ENCODE measurements around the gene TM4SF20.

TM4SF20 gene, protein sequence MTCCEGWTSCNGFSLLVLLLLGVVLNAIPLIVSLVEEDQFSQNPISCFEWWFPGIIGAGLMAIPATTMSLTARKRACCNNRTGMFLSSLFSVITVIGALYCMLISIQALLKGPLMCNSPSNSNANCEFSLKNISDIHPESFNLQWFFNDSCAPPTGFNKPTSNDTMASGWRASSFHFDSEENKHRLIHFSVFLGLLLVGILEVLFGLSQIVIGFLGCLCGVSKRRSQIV

DNA sequence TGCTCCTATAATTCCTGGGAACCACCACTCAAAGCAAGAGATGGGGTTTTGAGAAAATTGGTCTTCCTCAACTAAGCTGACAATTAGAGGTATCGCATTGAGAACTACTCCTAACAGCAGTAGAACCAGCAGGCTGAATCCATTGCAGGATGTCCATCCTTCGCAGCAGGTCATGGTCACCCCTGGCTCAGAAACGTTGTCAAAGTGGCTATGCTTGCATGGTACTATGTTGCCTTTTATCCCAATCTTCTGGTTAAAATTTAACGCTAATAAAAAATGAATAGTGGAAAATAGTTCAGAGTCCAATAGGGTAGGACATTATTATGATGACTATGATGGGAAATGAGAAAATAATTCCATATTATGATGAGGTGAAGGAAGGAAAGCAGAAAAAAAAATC is at the start of gene TM4SF20:
Gene TM4SF20 (minus strand): TSS at position 212 of the 400 bp plus-strand sequence. CDS start 38 bp downstream, at position 174.
- no peak for DNase-seq (ENCODE audit: low read depth)
- TF ChIP-seq, protein P1, sequence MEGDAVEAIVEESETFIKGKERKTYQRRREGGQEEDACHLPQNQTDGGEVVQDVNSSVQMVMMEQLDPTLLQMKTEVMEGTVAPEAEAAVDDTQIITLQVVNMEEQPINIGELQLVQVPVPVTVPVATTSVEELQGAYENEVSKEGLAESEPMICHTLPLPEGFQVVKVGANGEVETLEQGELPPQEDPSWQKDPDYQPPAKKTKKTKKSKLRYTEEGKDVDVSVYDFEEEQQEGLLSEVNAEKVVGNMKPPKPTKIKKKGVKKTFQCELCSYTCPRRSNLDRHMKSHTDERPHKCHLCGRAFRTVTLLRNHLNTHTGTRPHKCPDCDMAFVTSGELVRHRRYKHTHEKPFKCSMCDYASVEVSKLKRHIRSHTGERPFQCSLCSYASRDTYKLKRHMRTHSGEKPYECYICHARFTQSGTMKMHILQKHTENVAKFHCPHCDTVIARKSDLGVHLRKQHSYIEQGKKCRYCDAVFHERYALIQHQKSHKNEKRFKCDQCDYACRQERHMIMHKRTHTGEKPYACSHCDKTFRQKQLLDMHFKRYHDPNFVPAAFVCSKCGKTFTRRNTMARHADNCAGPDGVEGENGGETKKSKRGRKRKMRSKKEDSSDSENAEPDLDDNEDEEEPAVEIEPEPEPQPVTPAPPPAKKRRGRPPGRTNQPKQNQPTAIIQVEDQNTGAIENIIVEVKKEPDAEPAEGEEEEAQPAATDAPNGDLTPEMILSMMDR (IDR thresholded peaks at IDR 0.05; ENCODE audit: insufficient read depth, low read depth, low read length, missing control alignments) = no peak
- no peak within 1 kb of the TSS for H3K4me3 ChIP-seq (ENCODE audit: low read length)

DNA sequence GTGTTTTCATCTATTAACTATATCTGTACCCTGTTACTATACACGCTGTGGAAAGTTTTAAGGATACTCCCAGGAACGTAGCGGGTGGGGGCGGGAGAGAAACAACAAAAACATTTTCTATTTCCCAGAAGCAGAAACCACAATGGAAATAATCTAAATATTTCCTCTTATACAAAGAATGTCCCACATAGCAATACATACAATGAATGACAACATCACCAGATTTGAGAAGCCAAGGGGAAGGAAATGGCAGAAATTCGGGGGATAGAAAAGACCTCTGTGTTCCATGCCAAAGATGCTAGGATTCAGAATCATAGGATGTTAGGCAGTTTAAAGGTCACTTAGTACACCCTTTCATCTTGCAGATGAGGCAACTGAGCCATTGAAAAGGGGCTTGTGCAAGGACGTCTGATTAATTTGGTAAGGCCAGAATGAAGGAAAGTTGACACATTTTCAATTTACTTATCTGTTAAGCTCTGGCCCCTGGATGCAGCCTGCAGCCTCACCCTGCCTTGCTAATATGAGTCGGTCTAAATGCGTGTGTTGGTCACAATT is 49.7 kb upstream of the TM4SF20 start:
- no peak overlapping the region for H3K4me3 ChIP-seq (ENCODE audit: low read length)
- TF ChIP-seq, protein P1 (IDR thresholded peaks at IDR 0.05; ENCODE audit: insufficient read depth, low read depth, low read length, missing control alignments) = no peak
- no peak for DNase-seq (ENCODE audit: low read depth)

DNA sequence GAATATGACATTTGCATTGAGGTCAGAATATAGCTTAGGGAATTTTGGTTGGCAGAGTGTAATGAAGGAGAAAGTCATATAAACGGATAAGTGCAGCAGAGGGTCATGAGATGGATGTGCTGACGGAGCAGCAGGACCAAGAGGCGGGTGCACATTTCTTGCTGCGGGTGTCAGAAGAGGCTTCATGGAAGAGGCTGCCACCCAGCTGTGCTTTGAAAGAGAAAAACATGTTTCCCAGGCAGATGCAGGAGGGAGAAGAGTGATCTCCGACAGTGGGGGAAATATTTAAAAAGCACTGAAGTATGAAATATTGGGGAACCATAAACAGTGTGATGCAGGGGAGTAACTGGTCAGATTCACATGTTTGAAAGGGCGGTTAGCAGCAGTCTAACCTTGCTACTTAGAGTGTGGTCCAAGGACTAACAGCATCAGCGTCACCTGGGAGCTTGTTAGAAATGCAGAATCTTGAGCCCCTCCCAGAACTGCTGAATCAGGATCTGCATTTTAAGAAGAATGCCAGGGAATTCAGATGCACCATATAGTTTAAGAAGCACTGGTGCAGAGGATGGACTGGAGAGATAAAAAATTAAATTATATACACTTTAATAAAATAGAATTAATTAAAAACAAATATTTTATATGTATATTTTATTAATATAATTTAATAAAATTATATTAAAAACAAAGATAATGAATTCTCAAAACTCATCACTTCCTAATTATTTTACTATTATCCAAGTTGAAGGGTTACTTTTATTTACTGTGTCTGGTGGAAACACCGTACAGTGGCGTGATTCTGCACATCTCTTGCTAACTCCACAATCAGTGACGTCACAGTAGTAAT is 44.8 kb upstream of the TM4SF20 start:
- no peak overlapping the region for H3K4me3 ChIP-seq (ENCODE audit: low read length)
- DNase-seq (ENCODE audit: low read depth) = no peak
- TF ChIP-seq, protein P1 (IDR thresholded peaks at IDR 0.05; ENCODE audit: insufficient read depth, low read depth, low read length, missing control alignments) = no peak

DNA sequence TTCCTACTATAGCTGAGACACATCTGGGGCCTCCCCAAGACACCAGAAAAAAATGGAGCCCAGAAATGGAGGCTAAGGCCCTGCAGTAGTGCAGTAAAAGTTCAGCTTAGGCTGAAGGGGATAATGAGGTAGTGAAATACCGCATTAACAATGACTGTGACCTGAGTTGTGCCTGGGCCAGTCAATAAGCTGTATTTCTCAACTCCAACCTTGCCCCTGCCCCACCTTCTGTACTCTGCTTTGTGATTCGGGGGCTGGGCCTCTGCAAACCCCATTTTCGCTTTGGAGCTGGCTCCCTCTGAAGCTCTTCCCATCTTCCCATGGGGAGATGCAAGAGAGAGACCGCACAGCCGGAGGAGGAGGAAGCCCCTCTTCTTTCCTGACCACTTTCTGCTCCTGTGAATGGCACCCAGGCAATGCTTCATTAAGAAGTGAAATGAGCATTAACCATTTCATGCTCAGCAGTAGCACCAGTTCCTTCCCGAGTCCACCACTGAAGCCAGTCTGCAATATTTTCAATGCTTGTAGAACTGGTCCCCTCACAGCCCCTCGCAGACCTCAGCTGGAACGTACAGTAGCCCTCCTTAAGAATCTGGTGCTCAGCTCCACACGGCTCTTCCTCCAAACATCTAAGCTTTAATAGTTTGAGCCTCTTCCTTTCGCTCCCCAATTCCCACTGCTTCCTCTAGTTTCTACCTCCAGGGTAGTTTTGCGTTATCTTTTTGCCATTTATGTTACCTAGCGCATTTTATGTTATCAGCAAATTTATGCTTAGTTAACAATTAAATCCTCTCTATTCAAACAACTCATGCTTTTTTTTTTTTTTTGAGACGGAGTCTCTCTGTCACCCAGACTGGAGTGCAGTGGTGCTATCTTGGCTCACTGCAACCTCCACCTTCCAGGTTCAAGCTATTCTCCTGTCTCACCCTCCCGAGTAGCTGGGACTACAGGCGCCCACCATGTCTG is 41.3 kb upstream of the TM4SF20 start:
- no peak overlapping the region for H3K4me3 ChIP-seq (ENCODE audit: low read length)
- TF ChIP-seq, protein P1 (IDR thresholded peaks at IDR 0.05; ENCODE audit: insufficient read depth, low read depth, low read length, missing control alignments) = no peak
- no peak for DNase-seq (ENCODE audit: low read depth)

DNA sequence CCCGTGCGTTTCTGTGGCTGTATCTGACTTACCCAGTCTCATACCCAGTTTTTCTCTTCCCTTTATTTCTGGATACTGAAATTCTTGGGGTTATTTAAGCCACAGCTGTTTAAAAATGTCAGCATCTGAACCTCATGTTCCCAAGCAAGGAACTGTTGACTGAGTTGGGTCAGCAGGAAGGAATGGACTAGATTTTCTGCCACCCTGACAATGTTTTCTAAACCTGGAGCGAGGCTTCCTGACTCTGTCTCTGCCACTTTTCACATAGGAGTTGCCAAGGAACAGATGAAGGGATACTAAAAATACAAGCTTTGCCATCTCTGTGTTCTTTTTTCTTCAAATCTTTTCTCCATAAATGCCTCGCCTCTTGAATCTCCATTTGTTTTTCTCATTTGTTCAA is 37.6 kb upstream of the TM4SF20 start:
- no peak for DNase-seq (ENCODE audit: low read depth)
- TF ChIP-seq, protein P1 (IDR thresholded peaks at IDR 0.05; ENCODE audit: insufficient read depth, low read depth, low read length, missing control alignments) = no peak
- H3K4me3 ChIP-seq (ENCODE audit: low read length) = no peak overlapping the region
